Hepatocyte (in vitro differentiated cells): ENCODE measurements around the gene IMMT.

Experiments
- EZH2 ChIP-seq: fragments of 200-600 bp; sonication (generic); IDR thresholded peaks from 2 replicates; pipeline ENCODE4 v1.6.1; 2016; ENCODE audit warnings: antibody characterized with exemption, mild to moderate bottlenecking, borderline replicate concordance
- TF ChIP-seq, protein P1 (sequence below): fragments of 200-600 bp; sonication (generic); IDR thresholded peaks from 2 replicates; pipeline ENCODE4 v1.5.1; 2016; ENCODE audit warnings: antibody characterized with exemption, mild to moderate bottlenecking; ENCODE audit not compliant: poor library complexity

DNA sequence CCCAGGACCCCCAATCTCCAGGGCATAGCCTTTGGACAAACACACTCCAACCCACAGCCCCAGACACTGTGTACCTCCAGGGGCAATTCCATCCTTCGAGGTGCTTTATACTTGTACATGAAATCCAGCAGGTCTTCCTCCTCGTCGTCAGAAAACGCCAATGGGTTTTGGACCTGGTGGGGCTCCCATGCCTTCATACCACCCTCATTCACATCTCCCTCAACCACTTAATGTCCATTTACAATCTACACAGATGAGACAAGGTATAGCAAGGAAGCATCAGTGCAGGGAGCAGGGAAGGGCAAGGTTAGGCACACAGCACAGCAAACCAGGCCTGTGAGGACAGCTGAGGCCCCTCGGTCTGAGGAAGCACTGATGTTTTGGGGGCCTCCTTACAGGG lies 24.6 kb upstream of the IMMT start:
- TF ChIP-seq, protein P1, sequence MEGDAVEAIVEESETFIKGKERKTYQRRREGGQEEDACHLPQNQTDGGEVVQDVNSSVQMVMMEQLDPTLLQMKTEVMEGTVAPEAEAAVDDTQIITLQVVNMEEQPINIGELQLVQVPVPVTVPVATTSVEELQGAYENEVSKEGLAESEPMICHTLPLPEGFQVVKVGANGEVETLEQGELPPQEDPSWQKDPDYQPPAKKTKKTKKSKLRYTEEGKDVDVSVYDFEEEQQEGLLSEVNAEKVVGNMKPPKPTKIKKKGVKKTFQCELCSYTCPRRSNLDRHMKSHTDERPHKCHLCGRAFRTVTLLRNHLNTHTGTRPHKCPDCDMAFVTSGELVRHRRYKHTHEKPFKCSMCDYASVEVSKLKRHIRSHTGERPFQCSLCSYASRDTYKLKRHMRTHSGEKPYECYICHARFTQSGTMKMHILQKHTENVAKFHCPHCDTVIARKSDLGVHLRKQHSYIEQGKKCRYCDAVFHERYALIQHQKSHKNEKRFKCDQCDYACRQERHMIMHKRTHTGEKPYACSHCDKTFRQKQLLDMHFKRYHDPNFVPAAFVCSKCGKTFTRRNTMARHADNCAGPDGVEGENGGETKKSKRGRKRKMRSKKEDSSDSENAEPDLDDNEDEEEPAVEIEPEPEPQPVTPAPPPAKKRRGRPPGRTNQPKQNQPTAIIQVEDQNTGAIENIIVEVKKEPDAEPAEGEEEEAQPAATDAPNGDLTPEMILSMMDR: no peak
- no peak for TF ChIP-seq EZH2
